ENCODE measurements around the gene KCNIP3. TPM values are rescaled to one million over a fixed set of nuclear protein-coding genes. Genes with fewer than 3 reads are reported as not detected.

The KCNIP3 gene
- total RNA-seq, 2 experiments from 2014 or later = not detected

GRCh38 chr2:95388091-95388692, 91.0 kb downstream of the KCNIP3 start:
- Mint-ChIP-seq H3K27me3 (no peaks in the 10 kb centered on the region), H3K27ac (no peak overlapping the region), H3K4me3 (no peak overlapping the region), H3K36me3 (no peaks in the 10 kb centered on the region), H3K9me3 (no peaks in the 10 kb centered on the region), H3K4me1 (ENCODE audit: low read depth) (no peaks in the 10 kb centered on the region)
- ChIA-PET POLR2A (no interaction called here), CTCF (interaction anchor here (0.6 to 1.6 kb wide), 4 partner anchors 9 to 286 kb away, joined by 3 to 22 read pairs (median 9); partner anchors contain the start of gene FAHD2A)
- no peak for DNase-seq
- intact Hi-C loops (cut with micrococcal nuclease) = no loop called here

- Mint-ChIP-seq H3K4me3 (no peak overlapping the region), H3K27me3 (no peaks in the 10 kb centered on the region), H3K9me3 (no peaks in the 10 kb centered on the region), H3K36me3 (no peaks in the 10 kb centered on the region), H3K4me1 (ENCODE audit: low read depth) (no peaks in the 10 kb centered on the region), H3K27ac (no peak overlapping the region)
- ChIA-PET CTCF (interaction anchor here (0.6 to 1.8 kb wide), 14 partner anchors 9 to 339 kb away, joined by 3 to 22 read pairs (median 4); partner anchors contain the start of gene FAHD2A), POLR2A (no interaction called here)
- no peak for DNase-seq
- intact Hi-C loops (cut with micrococcal nuclease) = no loop called here
These were observed 91.7 kb downstream of the KCNIP3 start for GRCh38 chr2:95388856-95389244.

GRCh38 chr2:95389245-95390119, 92.3 kb downstream of the KCNIP3 start:
- H3K36me3 Mint-ChIP-seq = no peaks in the 10 kb centered on the region

GRCh38 chr2:95390272-95390880, 93.2 kb downstream of the KCNIP3 start:
- no peak for DNase-seq
- Mint-ChIP-seq H3K36me3 (no peaks in the 10 kb centered on the region), H3K27me3 (no peaks in the 10 kb centered on the region), H3K27ac (no peak overlapping the region), H3K4me1 (ENCODE audit: low read depth) (no peaks in the 10 kb centered on the region), H3K9me3 (no peaks in the 10 kb centered on the region), H3K4me3 (no peak overlapping the region)
- ChIA-PET CTCF (interaction anchor here (1.8 kb wide), 1 partner anchor 19 kb away, joined by 5 read pairs; no protein-coding TSS in a partner anchor), POLR2A (no interaction called here)
- intact Hi-C loops (cut with micrococcal nuclease) = no loop called here

More at GRCh38 chr2:95389245-95390119, 92.3 kb downstream of the KCNIP3 start:
- ChIA-PET CTCF (interaction anchor here (0.7 to 1.8 kb wide), 12 partner anchors 8 to 338 kb away, joined by 3 to 22 read pairs (median 4); partner anchors contain the start of gene FAHD2A), POLR2A (no interaction called here)
- Mint-ChIP-seq H3K4me3 (no peak overlapping the region), H3K9me3 (no peaks in the 10 kb centered on the region), H3K27me3 (no peaks in the 10 kb centered on the region), H3K4me1 (ENCODE audit: low read depth) (no peaks in the 10 kb centered on the region), H3K27ac (no peak overlapping the region)
- intact Hi-C loops (cut with micrococcal nuclease) = no loop called here
- peak; percentile 64 for DNase-seq

- Mint-ChIP-seq H3K36me3 (no peaks in the 10 kb centered on the region), H3K4me1 (ENCODE audit: low read depth) (no peaks in the 10 kb centered on the region), H3K9me3 (no peaks in the 10 kb centered on the region), H3K27me3 (no peaks in the 10 kb centered on the region), H3K4me3 (no peak overlapping the region), H3K27ac (no peak overlapping the region)
- DNase-seq = no peak
- intact Hi-C loops (cut with micrococcal nuclease) = no loop called here
- CTCF ChIA-PET = no interaction called here
- POLR2A ChIA-PET = no interaction called here
These were observed 93.8 kb downstream of the KCNIP3 start for GRCh38 chr2:95390881-95391321.

- CTCF ChIA-PET = no interaction called here
- Mint-ChIP-seq H3K9me3 (no peaks in the 10 kb centered on the region), H3K4me1 (ENCODE audit: low read depth) (no peaks in the 10 kb centered on the region), H3K36me3 (no peaks in the 10 kb centered on the region), H3K4me3 (no peak overlapping the region), H3K27ac (no peak overlapping the region), H3K27me3 (no peaks in the 10 kb centered on the region)
- POLR2A ChIA-PET = no interaction called here
- DNase-seq = no peak
- intact Hi-C loops (cut with micrococcal nuclease) = no loop called here
These were observed 94.6 kb downstream of the KCNIP3 start for GRCh38 chr2:95391641-95392310.

- Mint-ChIP-seq H3K36me3 (no peaks in the 10 kb centered on the region), H3K4me1 (ENCODE audit: low read depth) (no peaks in the 10 kb centered on the region), H3K9me3 (no peaks in the 10 kb centered on the region), H3K27me3 (no peaks in the 10 kb centered on the region), H3K4me3 (no peak overlapping the region), H3K27ac (no peak overlapping the region)
- intact Hi-C loops (cut with micrococcal nuclease) = no loop called here
- POLR2A ChIA-PET = no interaction called here
- CTCF ChIA-PET = interaction anchor here (1.2 kb wide), 1 partner anchor 11 kb away, joined by 3 read pairs; no protein-coding TSS in a partner anchor
- no peak for DNase-seq
These were observed 95.2 kb downstream of the KCNIP3 start for GRCh38 chr2:95392320-95392719.

- no peaks in the 10 kb centered on the region for H3K9me3 Mint-ChIP-seq
- ChIA-PET CTCF (interaction anchor here (1.0 to 1.4 kb wide), 3 partner anchors 10 to 48 kb away, joined by 3 to 4 read pairs (median 3); no protein-coding TSS in a partner anchor), POLR2A (no interaction called here)
- intact Hi-C loops (cut with micrococcal nuclease) = no loop called here
- no peaks in the 10 kb centered on the region for H3K4me1 Mint-ChIP-seq (ENCODE audit: low read depth)
- no peaks in the 10 kb centered on the region for H3K36me3 Mint-ChIP-seq
- DNase-seq = no peak
- no peak overlapping the region for H3K4me3 Mint-ChIP-seq
- no peaks in the 10 kb centered on the region for H3K27me3 Mint-ChIP-seq
- H3K27ac Mint-ChIP-seq = no peak overlapping the region
These were observed 95.7 kb downstream of the KCNIP3 start for GRCh38 chr2:95392730-95393455.

GRCh38 chr2:95393901-95394300, 96.8 kb downstream of the KCNIP3 start:
- no peak for DNase-seq
- H3K4me3 Mint-ChIP-seq = no peak overlapping the region
- no peaks in the 10 kb centered on the region for H3K27me3 Mint-ChIP-seq
- POLR2A ChIA-PET = no interaction called here
- H3K4me1 Mint-ChIP-seq (ENCODE audit: low read depth) = no peaks in the 10 kb centered on the region
- intact Hi-C loops (cut with micrococcal nuclease) = no loop called here
- no peaks in the 10 kb centered on the region for H3K9me3 Mint-ChIP-seq
- no peak overlapping the region for H3K27ac Mint-ChIP-seq
- CTCF ChIA-PET = interaction anchor here (1.0 to 1.4 kb wide), 2 partner anchors 20 to 49 kb away, joined by 3 to 4 read pairs; no protein-coding TSS in a partner anchor
- no peaks in the 10 kb centered on the region for H3K36me3 Mint-ChIP-seq

- H3K36me3 Mint-ChIP-seq = no peaks in the 10 kb centered on the region
- peaks cover 17% of the 10 kb centered on the region for H3K4me1 Mint-ChIP-seq (ENCODE audit: low read depth)
- no peaks in the 10 kb centered on the region for H3K27me3 Mint-ChIP-seq
- DNase-seq = no peak
- POLR2A ChIA-PET = no interaction called here
- intact Hi-C loops (cut with micrococcal nuclease) = no loop called here
- CTCF ChIA-PET = interaction anchor here (1.0 to 1.6 kb wide), 2 partner anchors 10 to 54 kb away, joined by 4 to 7 read pairs; no protein-coding TSS in a partner anchor
- H3K4me3 Mint-ChIP-seq = no peak overlapping the region
- H3K9me3 Mint-ChIP-seq = no peaks in the 10 kb centered on the region
- no peak overlapping the region for H3K27ac Mint-ChIP-seq
These were observed 101.9 kb downstream of the KCNIP3 start for GRCh38 chr2:95399061-95399460.

- intact Hi-C loops (cut with micrococcal nuclease) = loop anchor here (5.0 kb wide), 1 partner anchor 379 kb away; no protein-coding TSS in a partner anchor
- DNase-seq = no peak
- CTCF ChIA-PET = interaction anchor here (1.2 to 3.4 kb wide), 3 partner anchors 12 to 56 kb away, joined by 3 to 22 read pairs (median 13); no protein-coding TSS in a partner anchor
- Mint-ChIP-seq H3K27me3 (no peaks in the 10 kb centered on the region), H3K36me3 (no peaks in the 10 kb centered on the region), H3K4me1 (ENCODE audit: low read depth) (peaks cover 17% of the 10 kb centered on the region), H3K4me3 (peak overlapping the region; percentile 91), H3K27ac (no peak overlapping the region), H3K9me3 (no peaks in the 10 kb centered on the region)
- POLR2A ChIA-PET = no interaction called here
These were observed 104.3 kb downstream of the KCNIP3 start for GRCh38 chr2:95401480-95401879.
